ENCODE results near the gene ANKRD6.

GRCh38 chr6:89434954-89435353 is 2.0 kb downstream of the ANKRD6 start:
- TF ChIP-seq CTCF (IDR thresholded peaks at IDR 0.05 in 4 of 5, conservative IDR thresholded peaks at IDR 0.05 in 1 of 5) (no peak), POLR2A (IDR thresholded peaks at IDR 0.05) (no peak)
